HK-2 (cell line): Measurements from ENCODE around the gene PLA2G2C.

Source experiments
- DNase-seq: peaks from one replicate; pipeline ENCODE4 v3.0.0-alpha.2; 2018; ENCODE audit not compliant: unreplicated experiment

Gene PLA2G2C

GRCh38 chr1:20184481-20184900 is 1.8 kb downstream of the PLA2G2C start:
- DNase-seq = no peak

GRCh38 chr1:20183616-20184271 is 2.6 kb downstream of the PLA2G2C start:
- no peak for DNase-seq

GRCh38 chr1:20183035-20183434 is 3.3 kb downstream of the PLA2G2C start:
- DNase-seq = no peak

- DNase-seq = no peak
These were observed 3.9 kb downstream of the PLA2G2C start for GRCh38 chr1:20182415-20182814.

GRCh38 chr1:20180844-20181207 is 5.5 kb downstream of the PLA2G2C start:
- no peak for DNase-seq

GRCh38 chr1:20180129-20180843 is 6.0 kb downstream of the PLA2G2C start:
- no peak for DNase-seq

GRCh38 chr1:20179371-20180128 is 6.8 kb downstream of the PLA2G2C start:
- no peak for DNase-seq

- no peak for DNase-seq
These were observed 7.5 kb downstream of the PLA2G2C start for GRCh38 chr1:20178634-20179370.

- no peak for DNase-seq
These were observed 11.2 kb downstream of the PLA2G2C start for GRCh38 chr1:20174937-20175666.

GRCh38 chr1:20172033-20172590 is 14.2 kb downstream of the PLA2G2C start:
- DNase-seq = no peak

GRCh38 chr1:20169932-20170331 is 16.4 kb downstream of the PLA2G2C start:
- no peak for DNase-seq

GRCh38 chr1:20168564-20169491 is 17.5 kb downstream of the PLA2G2C start:
- DNase-seq = no peak

GRCh38 chr1:20167126-20167525 is 19.2 kb downstream of the PLA2G2C start:
- DNase-seq = no peak

- no peak for DNase-seq
These were observed 20.3 kb downstream of the PLA2G2C start for GRCh38 chr1:20166051-20166450.

GRCh38 chr1:20165522-20165951 is 20.8 kb downstream of the PLA2G2C start:
- no peak for DNase-seq

GRCh38 chr1:20164694-20165202 is 21.6 kb downstream of the PLA2G2C start:
- no peak for DNase-seq

- DNase-seq = no peak
These were observed 26.3 kb downstream of the PLA2G2C start for GRCh38 chr1:20160034-20160433.

- no peak for DNase-seq
These were observed 27.8 kb downstream of the PLA2G2C start for GRCh38 chr1:20158358-20159070.

GRCh38 chr1:20154301-20154831 is 32.0 kb downstream of the PLA2G2C start:
- DNase-seq = no peak
